HCT116 (cell line): ENCODE measurements around the gene SLC25A6. TPM values are rescaled to one million over a fixed set of nuclear protein-coding genes. Genes with fewer than 3 reads are reported as not detected.

Experiments used
- ATAC-seq: fragments of 200-7000 bp; cut with Tn5 transposase; 2 replicates; pipeline ENCODE4 v1.9.1; 2020; ENCODE audit warnings: mild to moderate bottlenecking, moderate library complexity
- BruUV-seq: library from RNA; stranded (reverse); fragments of 400-500 nt; replicated peaks from 2 replicates; lab custom pipeline; 2021; lab: Mats Ljungman, UMichigan
- CTCF ChIA-PET: fragments of 300-600 bp; sonication (Branson Sonifier 250); formaldehyde crosslinking; loops from one replicate; lab custom pipeline; 2021; ENCODE audit warnings: antibody characterized with exemption; lab: Charles Lee
- POLR2A ChIA-PET: fragments of 300-600, 350-600 bp; sonication (Branson Sonifier 250); formaldehyde crosslinking; loops from one replicate; lab custom pipeline; 2021; ENCODE audit warnings: antibody characterized with exemption; lab: Charles Lee
- RAD21 ChIA-PET, 2 experiments: fragments of 300-600 bp; sonication (Branson Sonifier 250); formaldehyde crosslinking; loops; one replicate each; lab custom pipeline; 2023; ENCODE audit warnings: low total read pairs in 2 of 2; ENCODE audit not compliant: uncharacterized antibody in 2 of 2, unreplicated experiment in 2 of 2, low non-redundant PET in 1 of 2; lab: Charles Lee
- DNase-seq: peaks from one replicate; pipeline ENCODE4 v3.0.0-alpha.2; 2010; ENCODE audit warnings: low read depth, low spot score
- H2AFZ ChIP-seq: fragments of 200-600 bp; shearing (Covaris generic), sonication (generic); 2 replicates; pipeline ENCODE4 v1.6.1; 2017; ENCODE audit warnings: low read depth, mixed run types, mixed read lengths, antibody characterized with exemption, low read length; ENCODE audit not compliant: poor library complexity, severe bottlenecking
- H3K27ac ChIP-seq: 2 replicates; pipeline ENCODE4 v1.5.1; 2012; ENCODE audit warnings: low read depth, low read length
- H3K27me3 ChIP-seq: fragments of 200-600 bp; sonication (generic); 2 replicates; pipeline ENCODE4 v1.6.1; 2016; ENCODE audit warnings: mixed run types, low read length, mixed read lengths; ENCODE audit not compliant: insufficient read depth
- H3K36me3 ChIP-seq, 2 experiments: fragments of 200-500 bp in 1 of 2; fragments of 200-600 bp in 1 of 2; sonication (Bioruptor generic) in 1 of 2; sonication (generic) in 1 of 2; 2 replicates each; pipeline versions ENCODE4 v1.5.1 to v1.6.1; 2014 to 2016; ENCODE audit warnings: low read length in 2 of 2, inconsistent platforms in 1 of 2, mixed read lengths in 1 of 2, mixed run types in 1 of 2; ENCODE audit not compliant: insufficient read depth in 2 of 2, control insufficient read depth in 1 of 2
- H3K4me1 ChIP-seq, 2 experiments: fragments of 200-600 bp in 1 of 2; sonication (generic) in 1 of 2; 2 replicates each; pipeline versions ENCODE4 v1.5.1 to v1.6.1; 2012 to 2017; ENCODE audit warnings: low read length in 2 of 2, inconsistent platforms in 1 of 2, mild to moderate bottlenecking in 1 of 2, mixed read lengths in 1 of 2, mixed run types in 1 of 2, moderate library complexity in 1 of 2; ENCODE audit not compliant: insufficient read depth in 2 of 2, control insufficient read depth in 1 of 2
- H3K4me2 ChIP-seq: fragments of 200-600 bp; sonication (generic); 2 replicates; pipeline ENCODE4 v1.6.1; 2017; ENCODE audit warnings: mixed run types, low read length, mixed read lengths
- H3K4me3 ChIP-seq, 2 experiments: fragments of 200-600 bp in 1 of 2; sonication (generic) in 1 of 2; replicated peaks in 1 of 2; 2 replicates each; pipeline ENCODE4 v1.5.1; 2011 to 2016; ENCODE audit warnings: low read length in 2 of 2, control low read depth in 1 of 2, low read depth in 1 of 2, mild to moderate bottlenecking in 1 of 2, mixed read lengths in 1 of 2, mixed run types in 1 of 2
- H3K79me2 ChIP-seq: fragments of 200-600 bp; sonication (generic); 2 replicates; pipeline ENCODE4 v1.6.1; 2017; ENCODE audit warnings: mild to moderate bottlenecking, mixed run types, low read length, moderate library complexity, mixed read lengths; ENCODE audit not compliant: insufficient read depth
- H3K9ac ChIP-seq: fragments of 200-600 bp; sonication (generic); 2 replicates; pipeline ENCODE4 v1.6.1; 2016; ENCODE audit warnings: low read length, mixed read lengths
- H3K9me2 ChIP-seq: fragments of 200-600 bp; sonication (generic), shearing (Covaris generic); 2 replicates; pipeline ENCODE4 v1.6.1; 2017; ENCODE audit warnings: mixed run types, mild to moderate bottlenecking, moderate library complexity; ENCODE audit not compliant: insufficient read depth
- H3K9me3 ChIP-seq, 2 experiments: fragments of 200-500 bp in 1 of 2; fragments of 200-600 bp in 1 of 2; sonication (Bioruptor generic) in 1 of 2; sonication (generic) in 1 of 2; 2 replicates each; pipeline ENCODE4 v1.6.1; 2014 to 2017; ENCODE audit warnings: low read length in 2 of 2, mixed read lengths in 2 of 2, inconsistent platforms in 1 of 2, low read depth in 1 of 2, mild to moderate bottlenecking in 1 of 2, mixed run types in 1 of 2, moderate library complexity in 1 of 2; ENCODE audit not compliant: control insufficient read depth in 1 of 2, insufficient read depth in 1 of 2
- H4K20me1 ChIP-seq: fragments of 200-600 bp; sonication (generic), shearing (Covaris generic); 2 replicates; pipeline ENCODE4 v1.6.1; 2017; ENCODE audit warnings: mixed run types, mild to moderate bottlenecking, moderate library complexity; ENCODE audit not compliant: insufficient read depth
- ATF3 ChIP-seq: IDR thresholded peaks from 2 replicates; pipeline ENCODE4 v1.6.1; 2012
- CBX3 ChIP-seq: IDR thresholded peaks from 2 replicates; pipeline ENCODE4 v1.6.1; 2012; ENCODE audit warnings: low read depth
- CEBPB ChIP-seq: IDR thresholded peaks from 2 replicates; pipeline ENCODE4 v1.6.1; 2012; ENCODE audit warnings: low read depth
- CTCF ChIP-seq, 3 experiments: fragments of 200-600 bp in 1 of 3; sonication (generic) in 1 of 3; IDR thresholded peaks in 2 of 3; conservative IDR thresholded peaks in 1 of 3; 2 replicates each; pipeline ENCODE4 v1.5.1; 2012 to 2017; ENCODE audit warnings: low read depth in 2 of 3, low read length in 2 of 3, antibody characterized with exemption in 1 of 3, borderline replicate concordance in 1 of 3, control low read depth in 1 of 3, mild to moderate bottlenecking in 1 of 3, mixed read lengths in 1 of 3, mixed run types in 1 of 3, moderate library complexity in 1 of 3; ENCODE audit not compliant: insufficient read depth in 1 of 3
- ELF1 ChIP-seq: IDR thresholded peaks from 2 replicates; pipeline ENCODE4 v1.6.1; 2012; ENCODE audit warnings: low read depth, borderline replicate concordance
- EZH2 ChIP-seq: fragments of 200-600 bp; sonication (generic); IDR thresholded peaks from 2 replicates; pipeline ENCODE4 v1.6.1; 2017; ENCODE audit warnings: antibody characterized with exemption, mixed run types
- EZH2phosphoT487 ChIP-seq: fragments of 200-600 bp; IDR thresholded peaks from 2 replicates; pipeline ENCODE4 v1.6.1; 2018; ENCODE audit warnings: antibody characterized with exemption, borderline replicate concordance
- FOSL1 ChIP-seq: IDR thresholded peaks from 2 replicates; pipeline ENCODE4 v1.6.1; 2012; ENCODE audit warnings: low read depth
- JUND ChIP-seq: IDR thresholded peaks from 2 replicates; pipeline ENCODE4 v1.6.1; 2012
- MAX ChIP-seq: IDR thresholded peaks from 2 replicates; pipeline ENCODE4 v1.6.1; 2012
- POLR2A ChIP-seq: IDR thresholded peaks from 2 replicates; pipeline ENCODE4 v1.7.0; 2011; ENCODE audit warnings: borderline replicate concordance; ENCODE audit not compliant: insufficient read depth, insufficient read length; ENCODE audit errors: extremely low read depth
- POLR2AphosphoS5 ChIP-seq: IDR thresholded peaks from 2 replicates; pipeline ENCODE4 v1.6.1; 2011; ENCODE audit warnings: mild to moderate bottlenecking, low read depth, low read length, moderate library complexity
- REST ChIP-seq: IDR thresholded peaks from 2 replicates; pipeline ENCODE4 v1.6.1; 2012; ENCODE audit warnings: low read depth
- SIN3A ChIP-seq: IDR thresholded peaks from 2 replicates; pipeline ENCODE4 v1.6.1; 2012; ENCODE audit warnings: low read depth
- SRF ChIP-seq: IDR thresholded peaks from 2 replicates; pipeline ENCODE4 v1.6.1; 2012; ENCODE audit warnings: low read depth
- YY1 ChIP-seq: IDR thresholded peaks from 2 replicates; pipeline ENCODE4 v1.6.1; 2011; ENCODE audit warnings: low read length, low read depth, moderate library complexity, mild to moderate bottlenecking; ENCODE audit not compliant: insufficient replicate concordance; ENCODE audit errors: extremely low read depth
- ZBTB33 ChIP-seq: IDR thresholded peaks from 2 replicates; pipeline ENCODE4 v1.6.1; 2011; ENCODE audit warnings: mild to moderate bottlenecking, low read length, moderate library complexity; ENCODE audit not compliant: insufficient replicate concordance; ENCODE audit errors: extremely low read depth
- ZFX ChIP-seq: fragments of 450-650 bp; IDR thresholded peaks from 2 replicates; pipeline ENCODE4 v1.6.1; 2017
- ZNF274 ChIP-seq: fragments of 200-500 bp; sonication (Bioruptor generic); IDR thresholded peaks from 2 replicates; pipeline ENCODE4 v1.6.1; 2014; ENCODE audit warnings: mild to moderate bottlenecking, low read depth, low read length, inconsistent platforms
- intact Hi-C: fragments of 100-400 bp; cut with micrococcal nuclease; formaldehyde crosslinking; loops from 2 replicates; pipeline ENCODE4 v1.10.0; 2022
- total RNA-seq: library from RNA; stranded (reverse); gene quantifications from one replicate; pipeline ENCODE4 v1.2.1, GENCODE V29; 2021; ENCODE audit not compliant: unreplicated experiment

Gene SLC25A6
- total RNA-seq, 1 experiment from 2014 or later: 398 TPM

- Histone ChIP-seq H4K20me1 (no peaks in the 10 kb centered on the region), H3K36me3 (no peaks in the 10 kb centered on the region), H3K27ac (no peak overlapping the region), H3K79me2 (peaks cover 19% of the 10 kb centered on the region; the same call in 1 of the 2 replicates), H3K27me3 (no peaks in the 10 kb centered on the region), H3K9me3 (no peaks in the 10 kb centered on the region), H2AFZ (no peak overlapping the region), H3K9me2 (no peaks in the 10 kb centered on the region), H3K9ac (no peak overlapping the region), H3K4me1 (peaks cover 7 to 16% of the 10 kb centered on the region in 2 experiments; a peak in 3 of 4 replicates), H3K4me3 (no peak overlapping the region), H3K4me2 (no peak overlapping the region)
- ChIA-PET CTCF (no interaction called here), POLR2A (no interaction called here), RAD21 (no interaction called here)
- no peak for ATAC-seq
- no peak for TF ChIP-seq YY1
- no peak for TF ChIP-seq REST
- TF ChIP-seq EZH2: no peak
- TF ChIP-seq ZBTB33: no peak
- no peak for TF ChIP-seq ATF3
- no peak for TF ChIP-seq ZNF274
- no peak for TF ChIP-seq CTCF (IDR thresholded peaks at IDR 0.05 in 2 of 3, conservative IDR thresholded peaks at IDR 0.05 in 1 of 3; ENCODE audit: borderline replicate concordance in 1 of 3, insufficient read depth in 1 of 3, low read depth in 2 of 3, low read length in 2 of 3)
- no peak for TF ChIP-seq POLR2AphosphoS5
- TF ChIP-seq POLR2A: no peak
- no peak for TF ChIP-seq ZFX
- no peak for TF ChIP-seq EZH2phosphoT487
- no peak for TF ChIP-seq CEBPB
- TF ChIP-seq FOSL1: no peak
- no peak for TF ChIP-seq MAX
- TF ChIP-seq ELF1: no peak
- TF ChIP-seq CBX3: no peak
- TF ChIP-seq SRF: no peak
- no peak for TF ChIP-seq JUND
- no peak for TF ChIP-seq SIN3A
- intact Hi-C loops: no loop called here
- no TSS peak for BruUV-seq
- no peak for DNase-seq
Observed at GRCh38 chrX:1397001-1397400, 5.1 kb upstream of the SLC25A6 start.
